NCI-H1694 treated with DMSO at 0.1 percent for 48 hours (cell line): Measurements from ENCODE around the gene GRK5.
"Not testable (repeated sequence)": the region's sequence is repeated elsewhere in the genome, so short reads cannot be mapped to it uniquely, and the experiment has no call there.

ENCODE experiments used
- DNase-seq: peaks from one replicate; lab custom pipeline; 2025; lab: John Stamatoyannopoulos, UW

Gene GRK5

DNA sequence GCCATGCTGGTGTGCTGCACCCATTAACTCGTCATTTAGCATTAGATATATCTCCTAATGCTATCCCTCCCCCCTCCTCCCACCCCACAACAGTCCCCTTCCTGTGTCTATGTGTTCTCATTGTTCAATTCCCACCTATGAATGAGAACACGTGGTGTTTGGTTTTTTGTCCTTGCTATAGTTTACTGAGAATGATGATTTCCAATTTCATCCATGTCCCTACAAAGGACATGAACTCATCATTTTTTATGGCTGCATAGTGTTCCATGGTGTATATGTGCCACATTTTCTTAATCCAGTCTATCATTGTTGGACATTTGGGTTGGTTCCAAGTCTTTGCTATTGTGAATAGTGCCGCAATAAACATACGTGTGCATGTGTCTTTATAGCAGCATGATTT is 68.8 kb downstream of the GRK5 start:
- not testable (repeated sequence) for DNase-seq

DNA sequence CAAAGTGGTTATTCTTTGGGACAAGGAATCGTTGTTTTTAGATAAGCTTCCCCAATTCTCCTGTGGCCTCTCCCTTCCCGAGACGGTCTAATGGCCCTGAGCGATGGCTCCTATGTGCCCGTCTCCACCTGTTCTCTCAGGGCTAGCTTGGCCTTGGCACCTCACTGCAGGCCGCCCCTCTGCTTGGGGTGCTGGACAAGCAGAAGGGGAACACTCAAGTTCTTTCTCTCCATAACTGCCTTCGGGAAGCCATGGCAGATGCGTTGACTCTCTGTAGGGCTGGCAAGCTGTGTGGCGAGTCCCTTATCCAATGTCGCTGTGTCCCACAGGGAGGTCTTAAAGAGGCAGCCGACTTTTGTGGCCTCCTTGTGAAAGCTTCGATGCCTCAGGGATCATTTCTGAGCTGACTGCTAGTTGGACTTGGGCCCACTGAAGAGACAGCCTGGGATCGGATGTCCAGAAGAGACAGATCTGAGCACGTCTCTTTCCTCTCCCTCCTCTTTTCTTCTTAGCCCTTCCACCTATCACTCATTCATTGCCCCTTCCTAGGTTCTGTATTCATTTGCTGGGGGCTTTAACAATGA is 70.8 kb downstream of the GRK5 start:
- DNase-seq: no peak

DNA sequence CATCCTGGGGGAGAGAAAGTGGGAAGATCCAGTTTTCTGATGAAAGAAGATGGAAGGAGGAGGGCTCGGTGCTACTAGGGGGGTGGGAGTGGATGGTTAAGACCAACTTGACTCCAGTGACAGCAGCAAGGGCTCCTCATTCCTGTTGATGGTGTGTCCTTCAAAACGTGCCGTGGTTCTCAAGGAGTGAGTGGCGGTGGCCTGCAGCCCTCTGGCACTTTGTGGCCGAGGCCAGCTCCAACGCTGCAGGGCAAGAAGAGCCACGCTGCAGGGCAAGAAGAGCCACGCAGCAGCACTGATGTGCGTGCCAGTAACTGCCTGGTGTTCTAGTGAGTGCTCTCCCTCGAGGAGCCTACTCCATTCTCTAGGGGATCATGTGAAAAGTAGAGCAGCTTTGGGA is 72.1 kb downstream of the GRK5 start:
- no peak for DNase-seq

DNA sequence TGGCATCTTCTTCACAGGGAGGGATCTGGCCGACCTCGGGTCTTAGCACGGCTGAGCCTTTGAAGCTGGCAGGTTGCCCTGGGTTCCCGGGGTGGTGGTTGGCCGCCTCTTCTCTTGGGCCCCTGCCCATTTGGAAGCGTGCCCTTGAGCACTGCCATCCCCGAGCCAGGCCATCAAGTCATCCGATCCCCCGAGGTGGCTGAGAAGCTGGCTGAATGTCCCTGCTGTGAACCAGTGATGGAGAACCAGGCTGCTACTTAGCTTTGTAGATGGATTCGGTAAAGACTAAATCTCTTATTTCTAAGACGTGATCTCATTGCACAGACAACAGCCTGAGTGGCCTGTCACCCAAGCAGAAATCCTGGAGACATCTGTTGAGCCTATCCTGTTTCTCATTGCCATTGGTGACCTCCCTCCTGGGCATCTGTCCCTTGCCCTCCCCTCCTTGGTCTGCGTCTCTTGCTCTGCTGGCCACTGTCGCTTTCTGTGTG is 74.3 kb downstream of the GRK5 start:
- no peak for DNase-seq

DNA sequence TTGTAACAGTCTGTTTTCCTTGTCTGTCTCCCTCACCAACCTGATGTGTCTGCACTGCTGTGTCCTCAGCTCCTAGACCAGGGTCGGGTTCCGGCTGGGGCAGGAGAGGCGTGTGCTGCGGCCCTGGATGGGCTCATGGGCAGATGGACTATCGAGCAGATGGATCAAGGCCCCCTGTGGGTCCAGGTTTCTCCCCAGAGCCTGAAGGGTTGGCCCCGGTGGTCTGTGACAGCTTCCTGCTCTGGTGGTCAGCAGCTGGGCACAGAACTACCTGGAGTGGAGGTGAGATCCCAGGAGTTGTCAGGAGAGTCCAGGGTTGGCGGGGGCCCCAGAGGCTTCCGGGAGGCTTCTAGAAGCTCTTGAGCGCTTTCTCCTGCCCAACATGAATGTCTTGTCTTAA is 75.1 kb downstream of the GRK5 start:
- DNase-seq: no peak

DNA sequence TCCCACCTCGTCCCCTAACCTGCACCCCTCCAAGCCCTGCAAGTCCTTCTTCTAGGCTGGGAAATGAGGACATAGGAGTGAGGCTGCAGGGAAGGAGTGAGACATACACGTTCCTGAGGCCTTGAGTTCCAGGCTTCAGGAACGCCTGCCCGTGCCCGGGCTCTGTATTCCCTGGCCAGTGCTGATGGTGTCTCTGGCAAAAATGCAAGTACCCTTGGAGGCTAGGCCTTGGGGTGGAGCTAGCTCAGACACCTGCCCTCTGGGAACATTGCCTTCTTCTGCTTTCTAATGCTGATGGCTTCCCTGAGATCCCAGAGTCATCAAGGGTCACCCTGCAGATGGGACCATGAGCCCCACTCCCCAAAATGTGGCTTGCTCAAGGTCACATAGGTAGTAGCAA is 76.0 kb downstream of the GRK5 start:
- DNase-seq: no peak

DNA sequence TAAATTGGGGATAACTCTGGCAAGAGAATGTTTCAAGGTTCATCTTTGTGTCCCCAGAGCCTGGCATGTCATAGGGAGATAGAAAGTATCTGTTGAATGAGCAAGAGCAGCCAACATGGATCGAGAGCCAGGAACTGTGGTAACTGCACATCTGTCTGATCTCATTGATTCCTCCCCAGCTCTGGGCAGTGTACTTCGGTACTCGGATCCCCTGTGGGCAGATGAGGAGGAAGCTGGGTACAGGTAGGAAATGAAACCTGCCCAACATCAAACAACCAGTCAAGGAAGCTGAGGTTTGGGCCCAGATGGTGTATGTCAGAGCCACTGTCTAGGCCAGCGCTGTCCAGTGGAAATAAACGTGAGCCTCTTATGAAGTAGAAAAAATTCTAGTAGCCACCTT is 76.4 kb downstream of the GRK5 start:
- no peak for DNase-seq

DNA sequence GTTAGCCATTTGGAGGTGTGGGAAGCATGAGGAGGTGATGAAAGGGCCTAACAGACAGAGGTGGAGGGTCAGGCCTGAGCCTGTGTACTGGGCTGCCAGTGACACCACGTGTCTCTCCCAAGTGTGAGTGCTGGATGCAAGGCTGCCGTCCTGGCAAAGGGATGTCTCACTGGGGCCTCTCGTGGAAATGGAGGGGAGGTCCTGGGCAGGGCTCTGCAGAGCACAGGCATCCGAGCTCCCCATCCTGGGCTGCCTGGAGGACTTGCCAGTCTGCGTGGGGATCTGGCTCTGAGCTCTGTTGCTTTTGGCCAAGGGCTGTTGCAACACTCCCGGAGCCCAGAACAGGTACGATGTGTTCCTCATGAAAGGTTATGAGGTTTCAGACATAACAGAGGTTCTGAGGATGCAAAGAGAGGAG is 77.3 kb downstream of the GRK5 start:
- DNase-seq: no peak

DNA sequence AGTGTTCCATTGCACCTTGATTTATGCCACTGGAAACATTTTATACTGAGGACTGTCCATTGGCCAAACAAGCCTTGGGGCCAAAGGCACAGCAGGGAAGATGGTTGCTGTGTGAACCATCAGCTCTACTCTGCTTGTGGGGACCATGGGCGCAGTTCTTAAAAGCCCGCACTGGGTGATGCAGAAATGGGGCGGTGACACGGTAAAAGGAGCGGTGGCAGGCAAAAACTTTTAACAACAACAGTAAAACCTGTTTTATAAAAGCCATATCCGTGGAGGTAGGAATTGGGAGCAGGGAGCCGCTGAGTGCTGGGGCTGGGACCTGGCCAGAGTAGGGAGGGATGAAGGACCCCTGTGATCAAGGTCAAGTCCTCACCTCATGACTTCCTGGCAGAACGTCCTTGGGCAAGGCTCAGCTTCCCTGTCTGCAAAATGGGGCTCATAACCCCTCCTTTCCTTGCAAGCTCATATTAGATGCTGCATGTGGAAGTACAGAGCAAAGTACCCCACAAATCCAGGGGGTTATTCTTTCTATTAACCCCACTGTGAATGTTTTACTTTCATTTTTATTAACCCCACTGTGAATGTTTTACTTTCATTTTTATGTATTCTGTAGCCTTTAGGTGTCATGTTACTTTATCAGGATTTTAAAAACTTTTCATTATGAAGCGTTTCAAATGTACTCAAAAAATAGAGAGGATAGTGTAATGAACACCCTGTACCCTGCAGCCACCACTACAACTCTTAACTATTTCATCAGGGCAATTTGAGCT is 78.3 kb downstream of the GRK5 start:
- no peak for DNase-seq

DNA sequence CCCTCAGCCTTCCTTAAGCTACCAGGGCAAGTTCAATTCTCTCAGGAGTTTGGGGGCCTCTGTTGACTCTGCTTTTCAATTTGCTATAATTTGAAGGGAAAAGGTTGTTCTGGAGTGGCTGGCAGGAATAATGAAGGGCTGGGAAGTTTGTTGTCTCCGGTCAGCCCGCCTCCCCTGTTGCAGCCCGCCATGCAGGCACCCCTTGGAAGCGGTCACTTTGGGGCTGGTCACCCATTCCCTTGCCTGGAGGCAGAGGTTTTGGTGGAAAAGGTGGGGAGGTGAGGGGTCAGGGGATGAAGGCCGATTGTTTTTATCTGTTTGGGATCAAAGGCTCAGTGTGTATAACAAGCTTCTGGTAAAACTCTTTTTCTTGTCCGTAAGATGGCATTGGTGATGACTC is 79.1 kb downstream of the GRK5 start:
- DNase-seq: no peak

DNA sequence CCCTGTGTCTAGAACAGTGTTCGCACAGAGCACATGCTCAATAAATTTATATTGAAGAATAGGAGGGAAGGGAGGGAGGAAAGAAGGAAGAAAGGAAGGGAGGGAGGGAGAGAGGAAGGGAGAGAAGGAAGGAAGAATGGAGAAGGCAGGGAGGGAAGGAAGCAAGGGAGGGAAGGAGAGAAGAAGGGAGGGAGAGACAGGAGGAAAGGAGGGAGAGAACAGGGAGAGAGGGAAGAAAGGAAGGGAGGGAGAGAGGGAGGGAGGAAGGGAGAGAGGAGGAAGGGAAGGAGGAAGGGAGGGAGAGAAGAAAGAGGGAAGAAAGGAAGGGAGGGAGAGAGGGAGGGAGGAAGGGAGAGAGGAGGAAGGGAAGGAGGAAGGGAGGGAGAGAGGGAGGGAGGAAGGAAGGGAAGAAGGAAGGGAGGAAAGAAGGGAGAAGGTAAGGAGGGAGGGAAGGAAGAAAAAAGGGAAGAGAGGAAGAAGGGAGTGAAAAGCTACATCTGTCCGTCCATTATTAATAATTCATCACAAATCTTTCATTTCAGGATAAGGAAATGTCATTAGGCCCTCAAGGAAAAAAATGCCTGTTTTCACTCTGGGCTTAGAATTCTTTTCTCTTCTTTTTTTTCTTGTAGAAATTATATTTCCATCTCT is 79.7 kb downstream of the GRK5 start:
- no peak for DNase-seq

DNA sequence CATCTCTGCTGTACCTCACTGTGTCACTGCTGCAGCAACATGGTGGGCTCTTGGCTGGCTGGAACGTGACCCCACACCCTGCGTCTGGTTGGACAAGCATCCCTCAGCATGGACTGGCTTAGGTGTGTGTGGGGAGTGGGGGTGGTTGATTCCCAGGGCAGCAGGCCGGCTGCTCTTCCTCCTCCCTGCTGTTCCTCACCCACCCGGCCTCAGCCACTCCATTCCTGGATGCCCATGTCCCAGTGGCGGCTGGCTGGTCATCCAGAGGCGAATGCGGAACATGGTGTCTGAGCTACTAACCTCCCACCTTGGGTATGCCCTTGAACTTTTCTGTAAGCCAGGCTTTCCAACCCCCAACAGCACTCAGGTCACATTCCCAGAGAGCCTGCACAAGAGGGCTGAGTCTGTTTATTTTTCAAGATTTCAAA is 81.2 kb downstream of the GRK5 start:
- no peak for DNase-seq

DNA sequence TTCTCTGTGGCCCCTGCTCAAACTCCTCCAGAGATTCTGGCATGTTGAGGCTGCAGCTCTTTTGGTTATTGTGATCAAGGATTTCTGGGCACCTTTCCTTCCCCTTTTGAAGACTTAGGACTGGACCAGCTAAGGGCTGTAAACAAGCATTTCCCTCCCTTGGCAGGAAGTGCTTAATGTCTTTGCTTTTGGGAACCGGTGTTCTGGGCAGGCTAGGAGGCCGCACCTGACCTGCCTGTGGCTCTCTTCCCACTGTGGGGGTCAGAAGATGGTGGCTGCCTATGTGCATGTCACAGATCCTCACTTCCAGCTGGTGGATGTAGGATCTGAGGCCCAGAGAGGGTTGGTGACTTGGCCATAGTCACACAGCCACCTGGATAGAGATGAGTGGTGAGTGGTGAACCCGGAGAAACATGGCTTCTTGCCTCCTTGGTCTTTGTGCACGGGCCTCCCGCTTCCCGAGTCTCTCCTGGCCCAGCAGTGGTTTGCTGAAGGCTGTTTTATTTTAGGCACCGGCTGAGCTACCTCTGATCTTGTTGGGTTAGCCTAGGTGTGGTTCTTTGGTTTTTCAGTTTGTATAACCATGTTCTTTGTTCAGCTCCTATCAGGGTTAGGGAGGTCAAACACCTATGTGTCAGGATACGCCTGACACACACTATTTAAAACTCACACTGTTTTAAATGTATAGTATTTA is 82.0 kb downstream of the GRK5 start:
- no peak for DNase-seq

DNA sequence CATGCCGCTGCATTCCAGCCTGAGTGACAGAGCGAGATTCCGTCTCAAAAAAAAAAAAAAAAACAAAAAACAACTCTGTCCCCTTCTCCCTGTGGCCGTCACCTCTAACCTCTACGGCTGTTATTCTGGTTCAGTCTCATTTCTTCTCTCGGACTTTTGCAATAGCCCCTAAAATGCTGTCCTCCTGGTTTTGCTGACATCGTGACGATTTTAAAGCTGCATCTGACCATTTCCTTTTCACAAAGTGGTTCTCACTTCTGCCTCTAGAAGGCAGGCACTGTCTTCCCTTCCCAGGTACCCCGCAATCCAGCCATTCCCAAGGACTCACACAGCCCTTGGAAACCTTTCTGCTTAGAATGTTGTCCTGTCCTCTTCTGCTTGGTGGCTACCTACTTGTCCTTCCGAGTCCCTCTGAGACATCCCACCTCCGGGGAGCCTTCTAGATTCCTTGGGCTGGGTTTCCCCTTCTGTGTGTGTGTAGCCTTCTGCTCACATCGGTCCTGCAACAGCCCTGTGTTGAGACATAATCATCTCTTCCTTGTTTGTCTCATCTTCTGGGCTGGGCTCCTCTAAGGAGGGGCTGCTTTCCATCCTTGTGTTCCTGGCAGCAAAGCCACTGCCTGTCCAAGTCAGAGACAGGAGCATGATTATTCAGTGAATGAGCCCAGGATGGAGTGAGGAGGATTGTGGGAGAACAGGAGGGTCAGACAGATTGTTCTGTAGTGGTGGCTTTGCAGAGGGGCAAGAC is 83.1 kb downstream of the GRK5 start:
- DNase-seq: no peak

DNA sequence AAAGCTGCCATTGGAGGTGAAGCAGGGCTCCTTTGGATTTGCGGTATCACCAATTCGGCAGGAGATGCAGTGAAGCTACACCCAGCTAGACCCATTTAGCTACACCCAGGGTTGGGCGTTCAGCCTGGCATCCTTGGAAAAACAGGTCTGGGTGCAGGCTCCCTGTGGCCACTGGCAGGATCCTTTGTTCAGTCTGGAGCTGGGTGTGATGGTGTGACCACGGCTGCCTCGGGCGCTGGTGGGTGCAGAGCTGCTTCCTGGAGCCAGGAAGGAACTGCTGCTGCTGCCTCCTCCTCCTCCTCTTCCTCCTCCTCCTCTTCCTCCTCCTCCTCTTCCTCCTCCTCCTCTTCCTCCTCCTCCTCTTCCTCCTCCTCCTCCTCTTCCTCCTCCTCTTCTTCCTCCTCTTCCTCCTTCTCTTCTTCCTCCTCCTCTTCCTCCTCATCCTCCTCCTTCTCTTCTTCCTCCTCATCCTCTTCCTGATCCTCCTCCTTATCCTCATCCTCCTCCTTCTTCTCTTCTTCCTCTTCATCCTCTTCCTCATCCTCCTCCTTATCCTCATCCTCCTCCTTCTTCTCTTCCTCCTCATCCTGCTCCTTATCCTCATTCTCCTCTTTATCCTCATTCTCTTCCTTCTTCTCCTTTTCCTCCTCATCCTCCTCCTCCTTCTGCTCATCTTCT is 84.0 kb downstream of the GRK5 start:
- no peak for DNase-seq

DNA sequence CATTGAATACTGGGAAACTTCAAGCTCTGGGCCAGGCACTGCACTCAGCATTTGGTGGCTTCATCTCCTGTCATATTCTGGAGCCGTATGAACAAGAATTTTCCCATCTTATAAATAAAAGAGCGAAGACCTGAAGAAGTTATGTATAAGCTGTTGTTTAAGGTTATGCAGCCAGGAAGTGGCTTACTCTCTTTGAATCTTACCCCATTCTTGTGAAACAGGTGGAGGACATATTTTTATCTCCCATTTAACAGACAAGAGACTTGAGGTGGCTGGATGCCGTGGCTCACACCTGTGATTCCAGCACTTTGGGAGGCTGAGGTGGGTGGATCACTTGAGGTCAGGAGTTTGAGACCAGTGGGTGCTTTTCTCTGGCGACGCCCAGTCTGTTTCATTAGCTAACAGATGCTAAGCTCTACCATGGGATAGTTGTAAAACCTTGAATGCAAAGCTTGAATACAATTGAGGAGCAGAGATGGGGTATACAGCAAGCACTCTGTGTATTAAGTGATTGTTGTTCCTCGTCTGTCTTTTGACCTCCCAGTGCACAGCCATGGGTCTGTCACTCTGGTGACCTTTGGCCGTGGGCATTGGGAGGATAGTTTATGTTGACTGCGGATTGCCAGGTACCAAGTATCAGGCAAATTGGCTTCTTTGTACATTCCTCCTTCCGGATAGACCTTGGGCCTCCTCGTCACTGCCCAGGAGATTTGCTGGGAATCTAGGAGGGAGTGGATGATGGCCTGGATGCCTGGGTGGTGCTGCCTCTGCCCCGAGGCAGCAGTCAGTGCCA is 85.8 kb downstream of the GRK5 start:
- DNase-seq: no peak

DNA sequence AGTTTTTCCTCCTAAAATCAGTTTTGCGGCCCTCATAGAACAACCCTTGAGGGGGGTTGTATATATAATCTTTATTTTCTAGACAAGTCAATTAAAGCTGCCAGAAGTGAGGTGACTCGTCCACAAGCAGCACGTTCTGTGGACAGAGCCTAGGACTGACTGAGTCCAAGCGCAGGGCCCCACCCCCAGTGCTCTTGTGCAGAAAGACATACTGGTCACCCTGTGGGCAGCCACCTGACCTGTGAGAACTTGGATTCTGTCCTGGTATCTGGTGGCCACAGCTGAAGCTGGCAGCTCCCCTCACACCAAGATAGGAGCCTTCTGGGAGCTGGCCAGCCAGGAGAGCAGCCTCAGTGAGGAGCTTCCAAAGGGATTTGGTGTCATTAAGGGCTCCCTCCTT is 89.3 kb downstream of the GRK5 start:
- DNase-seq: no peak

DNA sequence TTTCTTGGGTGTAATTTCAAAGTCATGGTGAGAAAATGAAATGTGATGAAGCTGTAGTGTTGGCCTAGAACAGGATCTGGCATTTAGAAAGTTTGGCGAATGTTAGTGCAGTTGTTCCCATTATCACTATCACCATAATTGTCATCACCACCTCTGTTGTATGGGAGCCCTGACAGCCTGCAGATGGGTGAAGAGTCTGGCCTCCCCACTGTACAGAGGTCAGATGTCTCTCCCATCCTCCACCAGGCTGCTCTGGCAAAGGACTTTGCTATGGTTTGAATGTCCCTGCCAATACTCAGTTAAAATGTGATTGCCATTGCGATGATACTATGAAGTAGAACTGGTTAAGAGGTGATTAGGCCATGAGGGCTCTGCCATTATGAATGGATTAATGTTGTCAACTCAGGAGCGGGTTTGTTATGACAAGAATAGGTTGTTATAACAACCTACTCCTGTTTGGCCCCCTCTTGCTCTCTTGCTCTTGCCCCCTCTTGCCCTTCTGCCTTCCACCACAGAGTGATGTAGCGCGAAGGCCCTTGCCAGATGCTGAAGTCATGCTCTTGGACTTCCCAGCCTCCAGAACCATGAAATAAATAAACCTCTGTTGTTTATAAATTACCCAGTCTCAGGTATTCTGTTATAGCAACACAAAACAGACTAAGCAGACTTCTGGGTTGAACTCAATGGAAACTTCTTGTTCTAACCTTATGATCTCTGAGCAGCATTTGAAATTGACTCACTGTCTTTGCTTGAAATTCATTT is 90.0 kb downstream of the GRK5 start:
- DNase-seq: no peak

DNA sequence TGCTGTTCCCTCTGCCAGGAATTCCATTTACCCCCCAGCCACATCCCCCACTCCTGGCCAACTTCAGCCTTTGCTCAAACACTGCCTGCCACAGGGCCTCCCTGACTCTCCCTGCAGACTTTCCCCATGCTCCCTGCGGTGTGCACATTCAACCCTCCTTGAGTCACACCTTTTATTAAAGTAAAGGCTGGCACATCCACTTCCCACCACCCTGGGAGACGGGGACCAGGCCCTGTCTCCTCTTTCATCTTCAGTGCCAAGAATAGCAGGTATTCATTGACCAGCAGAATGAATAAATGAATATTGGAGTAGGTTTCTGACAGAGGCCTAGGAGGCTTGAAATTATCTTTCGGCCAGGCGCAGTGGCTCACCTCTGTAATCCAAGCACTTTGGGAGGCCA is 91.4 kb downstream of the GRK5 start:
- DNase-seq: no peak

DNA sequence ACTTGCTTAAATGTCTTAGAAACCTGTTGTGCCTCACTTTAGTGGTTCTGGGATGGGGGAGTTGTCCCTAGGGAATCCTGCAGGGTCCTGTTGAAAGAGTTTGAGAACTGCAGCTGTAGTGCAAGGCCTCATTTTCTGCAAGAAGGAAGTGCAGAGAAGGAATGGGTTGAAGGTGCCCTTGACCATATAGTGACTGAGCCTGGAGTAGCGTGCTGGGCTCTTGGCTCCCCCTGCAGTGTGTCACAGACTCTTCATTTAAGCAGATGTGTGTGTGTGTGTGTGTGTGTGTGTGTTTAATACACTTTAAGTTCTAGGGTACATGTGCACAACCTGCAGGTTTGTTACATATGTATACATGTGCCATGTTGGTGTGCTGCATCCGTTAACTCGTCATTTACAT is 92.2 kb downstream of the GRK5 start:
- no peak for DNase-seq
